ENCODE measurements around the gene PBRM1.

PBRM1 gene

GRCh38 chr3:52633786-52634185 lies 51.9 kb downstream of the PBRM1 start:
- no peak for DNase-seq (ENCODE audit: extremely low read depth, low read depth)

GRCh38 chr3:52625041-52625440 lies 60.7 kb downstream of the PBRM1 start:
- TF ChIP-seq, protein P1, sequence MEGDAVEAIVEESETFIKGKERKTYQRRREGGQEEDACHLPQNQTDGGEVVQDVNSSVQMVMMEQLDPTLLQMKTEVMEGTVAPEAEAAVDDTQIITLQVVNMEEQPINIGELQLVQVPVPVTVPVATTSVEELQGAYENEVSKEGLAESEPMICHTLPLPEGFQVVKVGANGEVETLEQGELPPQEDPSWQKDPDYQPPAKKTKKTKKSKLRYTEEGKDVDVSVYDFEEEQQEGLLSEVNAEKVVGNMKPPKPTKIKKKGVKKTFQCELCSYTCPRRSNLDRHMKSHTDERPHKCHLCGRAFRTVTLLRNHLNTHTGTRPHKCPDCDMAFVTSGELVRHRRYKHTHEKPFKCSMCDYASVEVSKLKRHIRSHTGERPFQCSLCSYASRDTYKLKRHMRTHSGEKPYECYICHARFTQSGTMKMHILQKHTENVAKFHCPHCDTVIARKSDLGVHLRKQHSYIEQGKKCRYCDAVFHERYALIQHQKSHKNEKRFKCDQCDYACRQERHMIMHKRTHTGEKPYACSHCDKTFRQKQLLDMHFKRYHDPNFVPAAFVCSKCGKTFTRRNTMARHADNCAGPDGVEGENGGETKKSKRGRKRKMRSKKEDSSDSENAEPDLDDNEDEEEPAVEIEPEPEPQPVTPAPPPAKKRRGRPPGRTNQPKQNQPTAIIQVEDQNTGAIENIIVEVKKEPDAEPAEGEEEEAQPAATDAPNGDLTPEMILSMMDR (IDR thresholded peaks at IDR 0.05; ENCODE audit: low read depth, low read length): no peak

More at GRCh38 chr3:52633786-52634185, 51.9 kb downstream of the PBRM1 start:
- TF ChIP-seq, protein P1 (IDR thresholded peaks at IDR 0.05; ENCODE audit: low read depth, low read length): no peak

GRCh38 chr3:52623234-52623792 lies 62.4 kb downstream of the PBRM1 start:
- no peak for DNase-seq (ENCODE audit: extremely low read depth, low read depth)

More at GRCh38 chr3:52625041-52625440, 60.7 kb downstream of the PBRM1 start:
- DNase-seq (ENCODE audit: extremely low read depth, low read depth): no peak

GRCh38 chr3:52620580-52620979 lies 65.1 kb downstream of the PBRM1 start:
- no peak for DNase-seq (ENCODE audit: extremely low read depth, low read depth)
- TF ChIP-seq, protein P1 (IDR thresholded peaks at IDR 0.05; ENCODE audit: low read depth, low read length): no peak

More at GRCh38 chr3:52623234-52623792, 62.4 kb downstream of the PBRM1 start:
- TF ChIP-seq, protein P1 (IDR thresholded peaks at IDR 0.05; ENCODE audit: low read depth, low read length): no peak

DNA sequence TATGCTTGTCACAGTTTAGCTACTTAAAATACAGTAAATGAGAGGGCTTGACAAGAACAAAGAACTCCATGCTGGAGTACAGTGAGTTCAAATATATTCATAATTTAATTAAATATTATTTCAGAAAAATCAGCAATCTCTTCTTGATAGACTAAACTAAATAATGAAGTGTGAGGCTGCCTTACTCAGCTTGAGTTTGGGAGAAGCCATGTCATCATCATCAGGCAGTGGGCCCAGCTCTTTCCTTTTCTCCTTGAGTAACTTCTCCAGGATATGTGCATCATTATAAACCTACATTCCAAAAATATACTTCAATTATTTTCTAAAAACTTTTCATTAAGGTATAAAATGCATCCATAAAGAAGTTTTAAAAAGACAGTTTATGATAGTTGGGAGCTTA lies 70.5 kb downstream of the PBRM1 start:
- no peak for DNase-seq (ENCODE audit: extremely low read depth, low read depth)
- TF ChIP-seq, protein P1 (IDR thresholded peaks at IDR 0.05; ENCODE audit: low read depth, low read length): no peak

DNA sequence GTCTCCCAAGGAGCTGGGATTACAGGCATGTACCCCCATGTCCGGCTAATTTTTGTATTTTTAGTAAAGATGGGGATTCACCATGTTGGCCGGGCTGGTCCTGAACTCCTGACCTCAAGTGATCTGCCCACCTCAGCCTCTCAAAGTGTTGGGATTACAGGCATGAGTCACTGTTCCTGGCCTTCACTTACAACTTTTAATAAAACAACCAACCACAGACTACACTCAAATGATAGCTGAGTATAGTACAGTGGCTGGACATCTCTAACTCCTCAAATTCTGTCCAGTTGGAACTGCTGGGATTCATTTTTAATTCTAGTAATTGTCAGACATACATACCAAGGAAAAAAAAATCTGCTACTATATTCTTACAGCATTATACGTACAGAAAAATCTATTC lies 71.0 kb downstream of the PBRM1 start:
- no peak for DNase-seq (ENCODE audit: extremely low read depth, low read depth)
- TF ChIP-seq, protein P1 (IDR thresholded peaks at IDR 0.05; ENCODE audit: low read depth, low read length): no peak

DNA sequence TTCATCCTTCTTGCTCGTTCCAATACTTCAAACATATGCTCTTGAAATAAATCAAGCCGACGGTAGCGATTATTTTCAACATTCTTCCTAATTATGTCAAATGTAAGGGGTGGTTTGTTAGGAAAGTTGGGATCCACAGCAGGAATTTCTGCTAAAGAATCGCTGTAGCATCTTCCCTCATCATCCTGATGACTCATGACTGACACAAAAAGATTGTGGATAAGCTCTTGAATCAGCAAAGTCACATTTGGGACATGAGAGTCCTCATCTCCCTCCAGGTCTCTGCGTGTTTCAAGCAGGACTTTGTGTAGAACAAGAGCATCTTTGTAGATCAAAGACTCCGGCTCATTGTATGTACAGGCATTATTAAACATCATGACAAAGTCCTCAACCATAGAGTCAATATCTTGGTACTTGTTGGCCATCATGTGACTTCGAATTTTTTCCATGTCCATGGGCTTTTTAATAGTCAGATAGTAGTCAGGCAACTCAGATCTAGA lies 76.3 kb downstream of the PBRM1 start:
- no peak for DNase-seq (ENCODE audit: extremely low read depth, low read depth)
- TF ChIP-seq, protein P1 (IDR thresholded peaks at IDR 0.05; ENCODE audit: low read depth, low read length): no peak

All from AG09319 (cell line).